ENCODE data around the gene SPESP1.

- TF ChIP-seq CTCF (IDR thresholded peaks at IDR 0.05) (no peak), POLR2A (IDR thresholded peaks at IDR 0.05) (no peak), POLR2AphosphoS5 (IDR thresholded peaks at IDR 0.05) (no peak)
These were observed 4.0 kb downstream of the SPESP1 start for GRCh38 chr15:68934341-68934740.

Measured in prostate gland (tissue), 2 donors.